Measurements from ENCODE around the gene IFNB1.

The IFNB1 gene

GRCh38 chr9:21043841-21044240 lies 33.9 kb downstream of the IFNB1 start:
- Histone ChIP-seq H3K27me3 (no peaks in the 10 kb centered on the region), H3K4me1 (no peaks in the 10 kb centered on the region), H3K27ac (no peak overlapping the region), H3K9me3 (no peaks in the 10 kb centered on the region), H3K4me3 (no peak overlapping the region), H3K36me3 (no peaks in the 10 kb centered on the region)
- TF ChIP-seq CTCF (IDR thresholded peaks at IDR 0.05), result no peak
- intact Hi-C loops (cut with DNase I; ENCODE audit: low total_unique reads), result no loop called here
- DNase-seq, result no peak

- intact Hi-C loops (cut with DNase I; ENCODE audit: low total_unique reads), result no loop called here
- DNase-seq, result no peak
- TF ChIP-seq CTCF (IDR thresholded peaks at IDR 0.05), result no peak
- Histone ChIP-seq H3K9me3 (no peaks in the 10 kb centered on the region), H3K27ac (no peak overlapping the region), H3K4me3 (no peak overlapping the region), H3K27me3 (no peaks in the 10 kb centered on the region), H3K4me1 (no peaks in the 10 kb centered on the region), H3K36me3 (no peaks in the 10 kb centered on the region)
Observed at GRCh38 chr9:21042466-21042865, 35.3 kb downstream of the IFNB1 start.

- H3K36me3 ChIP-seq, result no peaks in the 10 kb centered on the region
- H3K27me3 ChIP-seq, result no peaks in the 10 kb centered on the region
- intact Hi-C loops (cut with DNase I; ENCODE audit: low total_unique reads), result no loop called here
- no peak for DNase-seq
- no peaks in the 10 kb centered on the region for H3K9me3 ChIP-seq
- no peak overlapping the region for H3K4me3 ChIP-seq
- no peak for TF ChIP-seq CTCF (IDR thresholded peaks at IDR 0.05)
- H3K27ac ChIP-seq, result no peak overlapping the region
- H3K4me1 ChIP-seq, result no peaks in the 10 kb centered on the region
Observed at GRCh38 chr9:21039302-21039701, 38.4 kb downstream of the IFNB1 start.

- TF ChIP-seq CTCF (IDR thresholded peaks at IDR 0.05), result no peak
- intact Hi-C loops (cut with DNase I; ENCODE audit: low total_unique reads), result no loop called here
Observed at GRCh38 chr9:21037278-21037677, 40.5 kb downstream of the IFNB1 start.

GRCh38 chr9:21031808-21032183 lies 45.9 kb downstream of the IFNB1 start:
- Histone ChIP-seq H3K4me1 (peaks cover 0 to 17% (median 2%) of the 10 kb centered on the region in 4 donors), H3K27me3 (no peaks in the 10 kb centered on the region), H3K36me3 (no peaks in the 10 kb centered on the region), H3K9me3 (no peaks in the 10 kb centered on the region), H3K27ac (peak overlapping the region; percentile 80 to 84), H3K4me3 (peak overlapping the region; percentile 69 to 74)
- no peak for DNase-seq
- intact Hi-C loops (cut with DNase I; ENCODE audit: low total_unique reads), result no loop called here
- no peak for TF ChIP-seq CTCF (IDR thresholded peaks at IDR 0.05)

More at GRCh38 chr9:21037278-21037677, 40.5 kb downstream of the IFNB1 start:
- no peak overlapping the region for H3K4me3 ChIP-seq
- H3K9me3 ChIP-seq, result no peaks in the 10 kb centered on the region
- no peak for DNase-seq
- H3K27me3 ChIP-seq, result no peaks in the 10 kb centered on the region
- no peak overlapping the region for H3K27ac ChIP-seq
- H3K36me3 ChIP-seq, result no peaks in the 10 kb centered on the region
- no peaks in the 10 kb centered on the region for H3K4me1 ChIP-seq

Data from tibial artery (tissue), 4 donors.